ENCODE results near the gene RND3.

The RND3 gene

GRCh38 chr2:150476286-150476685 is 11.2 kb downstream of the RND3 start:
- no peak for DNase-seq (ENCODE audit: low read depth)

GRCh38 chr2:150475479-150476250 is 11.8 kb downstream of the RND3 start:
- DNase-seq (ENCODE audit: low read depth), result no peak

DNA sequence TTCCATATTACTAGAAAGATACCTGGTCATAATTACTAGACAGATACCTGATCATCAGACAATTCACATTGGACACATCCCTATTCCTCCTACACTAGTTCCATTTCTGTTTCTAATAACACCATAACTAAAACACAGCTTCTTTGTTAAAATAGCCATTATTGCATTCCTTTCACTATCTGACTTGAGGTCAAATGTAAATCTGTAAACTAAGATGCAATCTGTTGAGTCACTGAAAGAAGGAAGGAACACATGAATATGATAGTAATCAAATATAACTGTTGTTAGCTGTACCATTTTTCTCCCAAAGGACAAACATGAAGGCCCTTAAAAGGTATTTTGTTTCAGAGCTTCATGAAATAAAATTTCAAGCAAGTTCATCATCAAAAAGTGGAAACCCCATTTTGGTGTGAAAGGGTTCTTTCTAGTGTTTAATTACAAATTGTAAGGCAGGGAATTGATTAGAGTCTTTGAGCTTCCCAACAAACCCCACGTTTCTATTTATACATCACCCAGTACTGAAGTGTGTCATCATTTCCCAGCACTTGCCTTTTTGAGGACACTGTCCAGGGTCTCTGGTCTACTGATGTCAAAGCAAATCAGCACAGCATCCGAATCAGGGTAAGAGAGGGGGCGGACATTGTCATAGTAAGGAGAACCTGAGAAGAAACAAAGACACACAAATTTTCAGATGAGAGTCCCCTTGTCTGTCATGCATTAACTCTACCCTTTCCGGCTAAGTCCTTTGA is 13.0 kb downstream of the RND3 start:
- no peak for DNase-seq (ENCODE audit: low read depth)

DNA sequence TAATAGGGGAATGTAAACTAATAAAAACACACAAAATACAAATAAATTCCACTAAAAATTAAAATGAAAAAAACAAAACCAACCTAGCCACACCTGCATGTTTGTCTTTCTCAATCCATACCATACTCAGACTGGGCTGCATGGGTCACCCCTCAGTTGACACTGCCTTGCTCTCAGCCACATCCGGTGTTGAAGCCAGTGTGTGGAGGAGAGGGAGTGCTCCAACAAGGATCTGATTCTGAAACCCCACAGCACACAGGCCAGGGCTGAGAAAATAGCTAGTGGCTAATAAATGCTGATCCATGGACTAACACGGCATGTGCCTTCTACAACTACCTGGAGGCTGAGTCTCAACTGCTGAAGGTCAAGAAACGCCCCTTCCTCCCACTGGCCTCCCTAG is 13.7 kb downstream of the RND3 start:
- no peak for DNase-seq (ENCODE audit: low read depth)

DNA sequence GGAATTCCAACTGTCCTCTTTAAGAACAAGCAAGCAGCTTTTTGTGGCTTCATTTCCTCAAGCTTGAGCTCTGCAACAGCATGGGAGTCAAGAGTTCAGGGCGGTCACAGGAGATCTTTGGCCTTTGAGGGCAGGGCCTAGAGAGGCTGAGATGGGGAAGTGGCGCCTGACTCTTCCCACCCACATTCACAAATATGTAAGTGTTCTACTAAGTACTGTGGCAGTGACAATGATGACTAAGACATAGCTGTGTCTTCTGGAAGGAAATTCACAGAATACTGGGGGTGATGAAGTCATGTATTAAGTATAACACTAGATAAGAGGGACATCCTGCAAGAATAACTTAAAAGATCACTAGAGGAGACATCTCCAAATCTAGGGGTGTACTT is 15.0 kb downstream of the RND3 start:
- no peak for DNase-seq (ENCODE audit: low read depth)

GRCh38 chr2:150471813-150472510 is 15.5 kb downstream of the RND3 start:
- DNase-seq (ENCODE audit: low read depth), result no peak

DNA sequence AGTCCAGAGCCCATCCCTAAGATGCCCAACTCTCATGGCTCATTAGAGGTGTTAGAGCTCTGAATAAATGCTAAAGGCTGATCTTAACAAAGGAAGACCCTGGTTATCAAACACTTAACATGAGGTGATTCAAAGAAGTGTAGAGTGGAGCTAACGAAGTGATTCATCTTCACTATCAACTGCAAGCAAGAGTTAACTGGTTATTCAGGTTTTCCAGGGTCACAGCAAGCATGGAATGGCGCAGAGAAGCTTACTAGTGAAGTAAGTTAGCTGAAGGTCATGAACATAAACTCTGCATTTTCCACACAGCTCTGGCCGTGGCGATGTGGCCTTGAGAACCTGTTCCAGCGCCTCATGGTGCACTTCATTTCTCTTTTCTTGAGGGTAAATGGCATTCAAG is 17.0 kb downstream of the RND3 start:
- DNase-seq (ENCODE audit: low read depth), result no peak

GRCh38 chr2:150469706-150470274 is 17.7 kb downstream of the RND3 start:
- DNase-seq (ENCODE audit: low read depth), result no peak

DNA sequence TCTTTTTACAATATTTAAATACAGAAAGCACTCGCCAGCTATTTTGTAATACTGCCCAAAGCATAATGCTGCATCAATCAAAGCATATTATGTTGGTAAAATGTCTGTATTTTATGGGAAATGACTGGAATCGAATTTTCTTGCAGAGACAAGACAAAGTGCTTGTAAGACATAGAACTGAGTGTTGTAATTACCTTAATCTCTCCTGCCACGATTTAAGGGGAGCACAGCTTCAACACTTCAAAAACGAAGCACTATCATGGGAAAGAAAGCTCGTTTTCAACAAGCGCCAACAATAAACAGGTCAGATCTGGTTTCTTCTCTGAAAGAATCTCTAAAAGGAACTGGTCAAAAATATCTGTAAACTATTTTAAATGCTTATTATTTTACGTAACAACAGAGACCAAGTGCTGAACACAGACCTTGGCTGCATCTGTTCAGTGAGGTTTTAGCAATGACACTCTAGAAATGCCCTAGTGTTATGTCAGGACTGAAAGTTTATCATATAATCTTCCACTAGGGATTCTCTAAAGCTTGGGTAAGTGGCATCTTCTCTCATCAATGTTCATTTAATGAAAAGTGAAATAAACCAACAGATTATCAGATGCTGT is 19.0 kb downstream of the RND3 start:
- DNase-seq (ENCODE audit: low read depth), result no peak

- DNase-seq (ENCODE audit: low read depth), result no peak
Observed at GRCh38 chr2:150467621-150467963, 19.9 kb downstream of the RND3 start.

- DNase-seq (ENCODE audit: low read depth), result peak; percentile 76
Observed at GRCh38 chr2:150466741-150467620, 20.5 kb downstream of the RND3 start.

GRCh38 chr2:150465703-150466569 is 21.5 kb downstream of the RND3 start:
- no peak for DNase-seq (ENCODE audit: low read depth)

DNA sequence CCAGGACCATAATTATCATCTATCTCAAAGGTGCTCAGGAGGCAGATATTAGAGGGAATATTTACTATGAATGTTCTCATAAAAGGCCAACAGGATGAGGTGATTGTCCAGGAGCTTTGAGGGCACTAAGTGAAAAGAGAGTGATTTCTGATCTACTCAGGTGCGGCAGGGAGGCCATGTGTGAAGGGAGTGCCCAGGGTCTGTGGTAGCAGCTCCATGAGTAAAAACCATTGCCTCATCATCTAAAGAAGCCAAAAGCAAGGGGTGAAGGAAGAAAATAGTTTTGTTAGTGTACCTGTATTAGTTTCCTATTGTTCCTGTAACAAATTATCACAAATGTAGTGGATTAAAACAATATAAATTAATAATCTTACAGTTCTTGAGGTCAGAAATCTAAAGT is 22.5 kb downstream of the RND3 start:
- no peak for DNase-seq (ENCODE audit: low read depth)

DNA sequence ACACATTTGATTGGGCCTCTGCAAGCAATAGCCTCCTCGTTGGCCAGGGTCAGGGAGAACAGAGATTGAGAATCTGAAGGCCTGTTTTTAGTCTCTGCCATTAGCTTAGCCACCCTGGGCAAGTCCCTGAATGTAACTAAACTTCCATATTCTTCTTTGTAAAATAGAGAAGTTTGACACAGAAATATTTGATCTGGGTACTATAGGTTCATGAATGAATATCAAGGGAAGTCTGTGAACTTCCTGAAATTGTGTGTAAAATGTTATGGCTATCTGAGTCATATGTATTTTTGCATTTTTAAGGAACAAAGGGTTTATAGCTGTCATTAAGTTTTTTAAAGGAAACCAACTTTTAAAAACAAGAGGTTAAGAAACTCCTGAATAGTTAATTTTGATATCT is 23.2 kb downstream of the RND3 start:
- no peak for DNase-seq (ENCODE audit: low read depth)

GRCh38 chr2:150462770-150463169 is 24.7 kb downstream of the RND3 start:
- DNase-seq (ENCODE audit: low read depth), result no peak

DNA sequence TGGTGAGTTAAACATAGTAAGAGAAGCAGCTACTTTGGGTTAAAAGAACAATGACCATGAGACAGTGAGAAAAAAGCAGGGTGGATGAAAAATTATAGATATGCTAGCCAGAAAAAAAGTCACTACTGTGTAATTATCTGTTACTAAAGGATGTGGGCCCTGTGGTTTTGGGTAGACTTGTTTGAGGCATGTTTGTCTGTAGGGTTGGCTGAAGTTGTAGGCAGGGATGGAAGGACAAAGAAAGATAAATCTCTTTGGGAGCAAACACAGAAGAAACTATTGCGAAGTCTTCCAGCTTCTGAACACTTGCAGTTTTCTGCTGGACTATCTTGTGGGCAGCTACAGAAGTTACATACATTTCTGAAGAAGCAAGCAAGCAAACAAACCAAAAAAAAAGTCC is 28.2 kb downstream of the RND3 start:
- no peak for DNase-seq (ENCODE audit: low read depth)

DNA sequence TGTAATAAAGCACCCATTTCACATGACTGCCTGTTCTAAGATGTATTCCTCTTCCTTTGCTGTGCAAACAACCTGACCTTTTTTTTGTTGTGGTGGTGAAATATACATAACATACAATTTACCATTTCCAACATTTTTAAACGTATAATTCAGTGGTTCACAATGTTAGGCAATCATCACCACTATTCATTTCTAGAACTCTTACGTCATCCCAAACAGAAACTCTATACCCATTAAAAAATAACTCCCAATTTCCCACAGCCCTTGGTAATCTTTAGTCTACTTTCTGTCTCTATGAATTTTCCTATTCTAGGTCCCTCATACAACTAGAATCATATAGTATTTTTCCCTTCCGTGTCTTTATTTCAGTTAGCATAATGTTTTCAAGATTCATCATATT is 36.7 kb downstream of the RND3 start:
- DNase-seq (ENCODE audit: low read depth), result no peak

- no peak for DNase-seq (ENCODE audit: low read depth)
Observed at GRCh38 chr2:150449856-150450255, 37.6 kb downstream of the RND3 start.

DNA sequence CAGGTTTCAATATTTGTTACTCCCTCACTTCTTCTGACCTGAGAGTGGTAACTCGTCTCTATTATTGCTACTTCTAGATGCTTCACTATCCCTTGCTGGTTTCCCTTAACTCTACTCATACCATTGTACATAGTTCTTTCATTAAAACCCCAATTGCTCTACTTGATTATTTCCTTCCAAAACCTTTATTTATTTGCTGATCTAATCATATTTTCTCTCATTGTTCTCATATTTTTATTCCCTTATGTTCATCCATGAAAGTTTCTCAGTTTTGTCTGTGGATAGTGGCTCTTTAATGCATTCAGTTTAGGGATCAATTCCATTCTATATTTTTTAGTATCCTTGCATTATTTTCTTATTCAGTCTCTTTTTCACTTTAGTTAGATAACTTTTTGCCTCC is 42.1 kb downstream of the RND3 start:
- DNase-seq (ENCODE audit: low read depth), result no peak

GRCh38 chr2:150442484-150442883 is 45.0 kb downstream of the RND3 start:
- DNase-seq (ENCODE audit: low read depth), result no peak

All from fibroblast of the conjunctiva (primary cell).